SK-N-SH treated with all-trans-retinoic acid at 6 μM for 48 hours (cell line): ENCODE measurements around the gene SYTL3.
A peak's percentile ranks its signal among the peaks of the same experiment; 100 is the strongest.
"Not testable (repeated sequence)": the region's sequence is repeated elsewhere in the genome, so short reads cannot be mapped to it uniquely, and the experiment has no call there.

Source experiments
- ATAC-seq: fragments of 200-7000 bp; cut with Tn5 transposase; 3 replicates; pipeline ENCODE4 v1.9.1; 2020; ENCODE audit warnings: mild to moderate bottlenecking, moderate library complexity
- ARNTL ChIP-seq: fragments of 450-650 bp; formaldehyde crosslinking; IDR thresholded peaks from 2 replicates; pipeline ENCODE4 v1.5.0; 2020; ENCODE audit warnings: low read depth, mild to moderate bottlenecking, moderate library complexity, borderline replicate concordance
- BACH2 ChIP-seq: fragments of 250-450 bp; sonication (Bioruptor Pico); IDR thresholded peaks from 2 replicates; pipeline ENCODE4 v1.9.0; 2021; ENCODE audit warnings: mild to moderate bottlenecking, borderline replicate concordance
- CSDC2 ChIP-seq: fragments of 250-450 bp; sonication (Bioruptor Pico); IDR thresholded peaks from 2 replicates; pipeline ENCODE4 v1.5.0; 2020; ENCODE audit warnings: mild to moderate bottlenecking, moderate library complexity
- CSRNP3 ChIP-seq: fragments of 250-450 bp; sonication (Bioruptor Pico); IDR thresholded peaks from 2 replicates; pipeline ENCODE4 v1.5.1; 2021; ENCODE audit warnings: mild to moderate bottlenecking, moderate library complexity
- ESRRG ChIP-seq: fragments of 250-450 bp; sonication (Bioruptor Pico); IDR thresholded peaks from 2 replicates; pipeline ENCODE4 v1.6.1; 2021; ENCODE audit warnings: mild to moderate bottlenecking
- GLIS3 ChIP-seq: fragments of 250-450 bp; sonication (Bioruptor Pico); IDR thresholded peaks from 2 replicates; pipeline ENCODE4 v1.5.0; 2020; ENCODE audit warnings: mild to moderate bottlenecking, moderate library complexity
- ISL1 ChIP-seq: fragments of 250-450 bp; sonication (Bioruptor Pico); IDR thresholded peaks from 2 replicates; pipeline ENCODE4 v2.1.2; 2022; ENCODE audit warnings: mild to moderate bottlenecking, moderate library complexity
- OSR1 ChIP-seq: fragments of 250-450 bp; sonication (Bioruptor Pico); IDR thresholded peaks from 2 replicates; pipeline ENCODE4 v1.8.0; 2022; ENCODE audit warnings: moderate library complexity, mild to moderate bottlenecking, inconsistent platforms
- POU6F1 ChIP-seq: fragments of 250-450 bp; sonication (Bioruptor Pico); IDR thresholded peaks from 2 replicates; pipeline ENCODE4 v1.8.0; 2021; ENCODE audit warnings: low read depth, mild to moderate bottlenecking, moderate library complexity, borderline replicate concordance
- PPARA ChIP-seq: fragments of 250-450 bp; sonication (Bioruptor Pico); IDR thresholded peaks from 2 replicates; pipeline ENCODE4 v1.5.0; 2020; ENCODE audit warnings: mild to moderate bottlenecking, borderline replicate concordance
- RARB ChIP-seq: fragments of 250-450 bp; sonication (Bioruptor Pico); IDR thresholded peaks from 2 replicates; pipeline ENCODE4 v1.8.0; 2021; ENCODE audit warnings: mild to moderate bottlenecking, moderate library complexity
- SNAI2 ChIP-seq: fragments of 250-450 bp; sonication (Bioruptor Pico); IDR thresholded peaks from 2 replicates; pipeline ENCODE4 v1.5.0; 2020; ENCODE audit warnings: mild to moderate bottlenecking, moderate library complexity
- TCF4 ChIP-seq: fragments of 250-450 bp; sonication (Bioruptor Pico); IDR thresholded peaks from 2 replicates; pipeline ENCODE4 v1.8.0; 2021; ENCODE audit warnings: mild to moderate bottlenecking, moderate library complexity, borderline replicate concordance
- TSHZ2 ChIP-seq: fragments of 250-450 bp; sonication (Bioruptor Pico); IDR thresholded peaks from 2 replicates; pipeline ENCODE4 v1.5.0; 2020; ENCODE audit warnings: mild to moderate bottlenecking, moderate library complexity
- ZC3H10 ChIP-seq: fragments of 250-450 bp; sonication (Bioruptor Pico); IDR thresholded peaks from 2 replicates; pipeline ENCODE4 v1.5.1; 2021; ENCODE audit warnings: mild to moderate bottlenecking, moderate library complexity
- ZFP3 ChIP-seq: fragments of 250-450 bp; sonication (Bioruptor Pico); IDR thresholded peaks from 2 replicates; pipeline ENCODE4 v1.5.0; 2020; ENCODE audit warnings: mild to moderate bottlenecking, moderate library complexity
- ZFP30 ChIP-seq: fragments of 450-650 bp; formaldehyde crosslinking; IDR thresholded peaks from 2 replicates; pipeline ENCODE4 v1.5.0; 2022; ENCODE audit warnings: mild to moderate bottlenecking, moderate library complexity
- ZNF565 ChIP-seq: fragments of 450-650 bp; formaldehyde crosslinking; conservative IDR thresholded peaks from 2 replicates; pipeline ENCODE4 v1.5.0; 2020; ENCODE audit warnings: low read depth, mild to moderate bottlenecking, moderate library complexity
- ZNF70 ChIP-seq: fragments of 450-650 bp; formaldehyde crosslinking; IDR thresholded peaks from 2 replicates; pipeline ENCODE4 v1.5.0; 2020; ENCODE audit warnings: mild to moderate bottlenecking, moderate library complexity
- ZNF8 ChIP-seq: fragments of 450-650 bp; formaldehyde crosslinking; IDR thresholded peaks from 2 replicates; pipeline ENCODE4 v1.5.0; 2020; ENCODE audit warnings: mild to moderate bottlenecking, moderate library complexity
- TF ChIP-seq, protein P1 (sequence below): fragments of 250-450 bp; sonication (Bioruptor Pico); IDR thresholded peaks from 2 replicates; pipeline ENCODE4 v1.5.1; 2020; ENCODE audit warnings: low read depth, mild to moderate bottlenecking, moderate library complexity
- TF ChIP-seq, protein P2 (sequence below): fragments of 250-450 bp; sonication (Bioruptor Pico); IDR thresholded peaks from 2 replicates; pipeline ENCODE4 v1.8.0; 2020; ENCODE audit warnings: mild to moderate bottlenecking, moderate library complexity, borderline replicate concordance

The SYTL3 gene

GRCh38 chr6:158791274-158791855 lies 141.5 kb downstream of the SYTL3 start:
- no peak for ATAC-seq
- TF ChIP-seq ESRRG (CRISPR knock-in tag), result no peak

- ATAC-seq, result not testable (repeated sequence)
These were observed 142.7 kb downstream of the SYTL3 start for GRCh38 chr6:158792505-158792904.

- no peak for TF ChIP-seq ZNF8 (CRISPR knock-in tag)
- TF ChIP-seq ZFP30, result no peak
- no peak for TF ChIP-seq BACH2 (CRISPR knock-in tag)
- TF ChIP-seq OSR1 (CRISPR knock-in tag), result no peak
- no peak for TF ChIP-seq RARB
- TF ChIP-seq ZNF565 (CRISPR knock-in tag), result no peak
- TF ChIP-seq TSHZ2 (CRISPR knock-in tag), result no peak
- no peak for TF ChIP-seq ZC3H10 (CRISPR knock-in tag)
- TF ChIP-seq SNAI2 (CRISPR knock-in tag), result no peak
- TF ChIP-seq ARNTL (CRISPR knock-in tag), result no peak
- TF ChIP-seq CSRNP3 (CRISPR knock-in tag), result no peak
- no peak for TF ChIP-seq ESRRG (CRISPR knock-in tag)
- no peak for TF ChIP-seq ISL1
- TF ChIP-seq ZFP3 (CRISPR knock-in tag), result no peak
- TF ChIP-seq ZNF70, result no peak
- TF ChIP-seq, protein P1, sequence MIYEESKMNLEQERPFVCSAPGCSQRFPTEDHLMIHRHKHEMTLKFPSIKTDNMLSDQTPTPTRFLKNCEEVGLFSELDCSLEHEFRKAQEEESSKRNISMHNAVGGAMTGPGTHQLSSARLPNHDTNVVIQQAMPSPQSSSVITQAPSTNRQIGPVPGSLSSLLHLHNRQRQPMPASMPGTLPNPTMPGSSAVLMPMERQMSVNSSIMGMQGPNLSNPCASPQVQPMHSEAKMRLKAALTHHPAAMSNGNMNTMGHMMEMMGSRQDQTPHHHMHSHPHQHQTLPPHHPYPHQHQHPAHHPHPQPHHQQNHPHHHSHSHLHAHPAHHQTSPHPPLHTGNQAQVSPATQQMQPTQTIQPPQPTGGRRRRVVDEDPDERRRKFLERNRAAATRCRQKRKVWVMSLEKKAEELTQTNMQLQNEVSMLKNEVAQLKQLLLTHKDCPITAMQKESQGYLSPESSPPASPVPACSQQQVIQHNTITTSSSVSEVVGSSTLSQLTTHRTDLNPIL (CRISPR knock-in tag), result no peak
- TF ChIP-seq CSDC2 (CRISPR knock-in tag), result no peak
These were observed 143.6 kb downstream of the SYTL3 start for GRCh38 chr6:158793432-158793831.

DNA sequence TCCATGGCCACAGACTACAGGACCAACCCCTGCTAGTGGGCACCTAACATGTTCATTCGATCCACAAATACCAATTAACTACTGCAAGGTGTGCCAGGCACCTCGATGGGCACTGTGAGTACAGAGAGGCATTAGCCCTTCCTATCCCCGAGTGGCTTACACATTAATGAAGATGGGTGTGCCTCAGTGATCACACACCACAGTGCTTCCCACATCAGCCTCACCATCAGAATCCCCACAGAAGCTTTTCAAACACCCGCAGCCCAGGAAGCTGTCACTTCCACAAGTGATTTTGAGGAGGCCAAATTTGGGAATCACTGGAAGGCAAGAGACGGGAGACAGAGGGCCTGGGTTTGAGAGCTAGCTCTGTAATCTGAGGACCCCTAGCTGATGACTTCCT lies 145.7 kb downstream of the SYTL3 start:
- no peak for ATAC-seq
- TF ChIP-seq BACH2 (CRISPR knock-in tag) (no peak), OSR1 (CRISPR knock-in tag) (no peak), CSDC2 (CRISPR knock-in tag) (no peak), ZC3H10 (CRISPR knock-in tag) (no peak), GLIS3 (CRISPR knock-in tag) (no peak)
- TF ChIP-seq, protein P2, sequence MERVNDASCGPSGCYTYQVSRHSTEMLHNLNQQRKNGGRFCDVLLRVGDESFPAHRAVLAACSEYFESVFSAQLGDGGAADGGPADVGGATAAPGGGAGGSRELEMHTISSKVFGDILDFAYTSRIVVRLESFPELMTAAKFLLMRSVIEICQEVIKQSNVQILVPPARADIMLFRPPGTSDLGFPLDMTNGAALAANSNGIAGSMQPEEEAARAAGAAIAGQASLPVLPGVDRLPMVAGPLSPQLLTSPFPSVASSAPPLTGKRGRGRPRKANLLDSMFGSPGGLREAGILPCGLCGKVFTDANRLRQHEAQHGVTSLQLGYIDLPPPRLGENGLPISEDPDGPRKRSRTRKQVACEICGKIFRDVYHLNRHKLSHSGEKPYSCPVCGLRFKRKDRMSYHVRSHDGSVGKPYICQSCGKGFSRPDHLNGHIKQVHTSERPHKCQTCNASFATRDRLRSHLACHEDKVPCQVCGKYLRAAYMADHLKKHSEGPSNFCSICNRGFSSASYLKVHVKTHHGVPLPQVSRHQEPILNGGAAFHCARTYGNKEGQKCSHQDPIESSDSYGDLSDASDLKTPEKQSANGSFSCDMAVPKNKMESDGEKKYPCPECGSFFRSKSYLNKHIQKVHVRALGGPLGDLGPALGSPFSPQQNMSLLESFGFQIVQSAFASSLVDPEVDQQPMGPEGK, result no peak

More at GRCh38 chr6:158793432-158793831, 143.6 kb downstream of the SYTL3 start:
- peak; percentile 88 for ATAC-seq

DNA sequence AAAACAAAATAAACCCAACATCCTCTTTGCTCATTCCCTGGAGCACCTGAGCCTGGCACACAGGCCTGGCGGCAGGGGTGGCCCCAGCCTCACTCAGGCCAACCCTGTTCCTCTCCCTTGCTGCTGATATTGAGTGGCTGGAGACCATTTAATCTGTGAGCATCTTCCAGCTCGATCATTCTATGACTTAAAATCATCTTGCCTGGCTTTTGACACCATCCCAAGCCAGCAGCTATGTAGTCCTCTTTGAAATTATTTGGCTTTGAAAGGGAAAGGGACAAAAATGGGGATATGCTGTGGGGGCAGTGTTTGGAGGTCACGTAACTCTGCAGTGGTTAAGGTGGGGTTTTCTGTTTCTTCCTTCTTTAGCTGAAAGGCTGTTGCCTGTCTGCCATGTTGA lies 146.5 kb downstream of the SYTL3 start:
- no peak for TF ChIP-seq CSRNP3 (CRISPR knock-in tag)
- TF ChIP-seq, protein P1 (CRISPR knock-in tag), result no peak
- no peak for TF ChIP-seq ZFP30
- TF ChIP-seq GLIS3 (CRISPR knock-in tag), result no peak
- TF ChIP-seq POU6F1 (CRISPR knock-in tag), result no peak
- TF ChIP-seq ZNF8 (CRISPR knock-in tag), result no peak
- no peak for TF ChIP-seq PPARA (CRISPR knock-in tag)
- TF ChIP-seq ZFP3 (CRISPR knock-in tag), result no peak
- TF ChIP-seq ZC3H10 (CRISPR knock-in tag), result no peak
- TF ChIP-seq TCF4, result no peak
- ATAC-seq, result no peak
